Muscle of arm (tissue), 12 donors: ENCODE data around the gene AVL9. TPM values are rescaled to one million over a fixed set of nuclear protein-coding genes. Genes with fewer than 3 reads are reported as not detected.

Source experiments
- DNase-seq: peaks from one replicate; pipeline ENCODE4 v3.0.0-alpha.2; 2013
- polyA plus RNA-seq, 12 donors: library from polyadenylated mRNA; unstranded; fragments of 120-200 nt; gene quantifications; one replicate each; pipeline ENCODE4 v1.2.1, GENCODE V29; 2013; ENCODE audit not compliant: insufficient read length in 12 of 12

AVL9 gene
- polyA plus RNA-seq, 12 donors = 12.9 to 27.1 (median 14.4) TPM; not detected in 1

GRCh38 chr7:32532716-32533115 lies 37.4 kb downstream of the AVL9 start:
- DNase-seq = no peak

- no peak for DNase-seq
These were observed 38.2 kb downstream of the AVL9 start for GRCh38 chr7:32533276-32534029.

- no peak for DNase-seq
These were observed 39.9 kb downstream of the AVL9 start for GRCh38 chr7:32535162-32535702.

DNA sequence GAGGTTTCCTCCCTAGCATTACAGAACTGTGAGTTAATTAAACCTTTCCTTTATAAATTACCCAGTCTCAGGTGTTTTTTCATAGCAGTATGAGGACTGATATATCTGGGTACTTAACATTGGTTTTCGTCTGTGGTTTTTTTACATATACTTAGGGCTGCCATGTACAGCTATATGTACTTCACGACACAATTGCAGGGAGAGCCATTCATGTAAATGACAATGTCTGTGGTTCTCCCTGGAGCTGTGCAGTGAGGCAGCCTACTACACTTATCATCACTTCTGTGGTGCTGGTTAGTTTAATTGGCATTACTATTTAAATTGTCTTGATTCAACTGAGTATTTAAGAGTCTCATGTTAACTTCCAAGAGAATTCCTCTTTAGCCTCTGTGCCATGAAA lies 40.7 kb downstream of the AVL9 start:
- no peak for DNase-seq

- no peak for DNase-seq
These were observed 41.3 kb downstream of the AVL9 start for GRCh38 chr7:32536585-32536984.

DNA sequence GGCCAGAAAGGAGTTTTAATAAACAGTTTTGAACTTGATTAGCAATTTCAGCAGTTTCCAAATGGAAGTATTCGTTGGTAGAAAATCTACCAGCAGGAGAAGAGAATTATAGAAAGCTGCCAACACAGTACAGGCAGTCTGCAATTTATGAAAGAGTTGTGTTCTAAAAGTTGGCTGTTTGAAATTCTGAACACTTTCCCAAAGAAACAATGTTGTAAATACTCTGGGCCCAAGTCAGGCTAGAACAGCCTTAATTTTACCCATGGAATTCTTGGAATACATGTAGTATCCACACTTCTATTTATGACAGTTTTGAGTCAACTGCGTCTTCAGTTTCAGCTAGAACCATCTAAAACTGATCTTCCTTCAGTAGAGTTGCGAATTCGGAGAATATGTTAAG lies 42.5 kb downstream of the AVL9 start:
- no peak for DNase-seq

DNA sequence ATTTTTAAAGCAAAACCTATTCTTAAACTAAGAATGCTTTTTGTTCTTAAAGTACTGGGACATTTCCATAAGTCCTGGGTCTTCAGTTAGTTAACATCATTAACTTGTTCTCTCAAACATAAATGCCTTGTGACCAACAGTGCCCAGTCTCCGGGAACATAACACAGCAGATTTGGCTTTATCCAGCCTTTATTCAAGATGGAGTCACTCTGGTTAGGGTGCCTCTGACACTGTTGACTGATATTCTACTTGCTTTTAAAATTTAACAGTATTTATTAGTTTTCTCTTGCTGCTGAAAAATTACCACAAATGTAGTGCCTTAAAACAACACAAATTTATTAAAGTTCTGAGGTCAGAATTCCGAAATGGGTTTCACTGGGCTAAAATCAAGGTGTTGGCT lies 44.1 kb downstream of the AVL9 start:
- no peak for DNase-seq

DNA sequence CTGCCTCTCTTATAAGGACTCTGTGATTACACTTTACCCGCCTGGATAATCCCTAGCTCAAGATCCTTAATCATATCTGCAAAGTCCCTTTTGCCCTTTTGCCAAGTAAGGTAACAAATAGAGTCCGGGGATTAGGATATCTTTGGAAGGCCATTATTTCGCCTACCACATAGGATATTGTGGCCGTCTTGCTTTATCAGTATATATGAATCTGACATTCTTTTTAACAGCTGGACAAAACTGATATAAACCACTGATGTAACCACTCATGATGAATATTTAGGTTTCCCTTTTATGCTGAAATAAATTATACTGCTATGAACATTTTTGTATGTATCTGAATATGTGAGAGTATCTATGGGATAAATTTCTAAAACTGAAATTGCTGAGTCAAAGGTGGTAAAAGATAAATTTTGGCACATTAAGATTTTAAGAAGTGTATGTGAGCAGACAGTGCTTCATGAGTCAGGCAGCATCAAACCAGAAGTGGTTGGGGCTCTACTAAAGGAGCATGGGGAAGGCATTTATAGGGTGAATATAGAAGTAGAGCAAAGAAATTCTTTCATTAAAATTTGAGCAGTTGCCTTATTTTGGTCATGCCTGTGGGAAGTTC lies 44.7 kb downstream of the AVL9 start:
- DNase-seq = no peak

DNA sequence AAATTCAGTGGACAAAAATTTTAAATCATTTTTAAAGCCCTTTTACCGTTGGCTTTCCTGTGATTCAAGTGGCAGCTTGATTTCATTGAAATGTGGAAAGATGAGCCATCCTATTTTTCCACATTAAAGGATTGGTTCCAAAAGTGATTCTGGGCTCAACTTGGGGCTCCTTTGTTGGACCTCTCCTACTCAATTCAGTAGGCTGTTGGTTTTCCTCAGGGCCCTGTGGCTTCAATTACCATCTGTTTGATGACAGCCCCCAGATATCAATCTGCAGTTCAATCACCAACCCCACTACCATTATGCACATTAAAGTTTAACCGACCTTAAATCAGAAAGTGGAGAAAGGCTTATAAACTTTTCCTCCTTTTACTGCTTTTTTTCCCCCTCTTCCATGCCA lies 47.3 kb downstream of the AVL9 start:
- DNase-seq = no peak

GRCh38 chr7:32559480-32559879 lies 64.2 kb downstream of the AVL9 start:
- no peak for DNase-seq

GRCh38 chr7:32560075-32560474 lies 64.8 kb downstream of the AVL9 start:
- DNase-seq = no peak

DNA sequence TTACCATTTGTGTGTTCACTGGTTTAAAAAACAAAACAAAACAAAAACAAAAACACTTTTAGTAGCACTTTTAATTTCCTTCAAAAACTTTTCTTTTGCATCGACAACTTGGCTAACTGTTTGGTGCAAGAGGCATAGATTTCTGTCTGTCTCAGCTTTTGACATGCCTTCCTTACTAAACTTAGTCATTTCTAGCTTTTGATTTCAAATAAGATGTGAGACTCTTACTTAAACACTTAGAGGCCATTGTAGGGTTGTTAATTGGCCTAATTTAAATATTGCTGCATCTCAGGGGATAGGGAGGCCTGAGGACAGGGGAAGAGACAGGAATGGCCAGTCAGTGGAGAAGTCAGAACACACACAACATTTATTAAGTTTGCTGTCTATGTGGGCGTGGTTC lies 66.3 kb downstream of the AVL9 start:
- DNase-seq = no peak

- peak; percentile 24 for DNase-seq
These were observed 69.3 kb downstream of the AVL9 start for GRCh38 chr7:32564542-32564941.

DNA sequence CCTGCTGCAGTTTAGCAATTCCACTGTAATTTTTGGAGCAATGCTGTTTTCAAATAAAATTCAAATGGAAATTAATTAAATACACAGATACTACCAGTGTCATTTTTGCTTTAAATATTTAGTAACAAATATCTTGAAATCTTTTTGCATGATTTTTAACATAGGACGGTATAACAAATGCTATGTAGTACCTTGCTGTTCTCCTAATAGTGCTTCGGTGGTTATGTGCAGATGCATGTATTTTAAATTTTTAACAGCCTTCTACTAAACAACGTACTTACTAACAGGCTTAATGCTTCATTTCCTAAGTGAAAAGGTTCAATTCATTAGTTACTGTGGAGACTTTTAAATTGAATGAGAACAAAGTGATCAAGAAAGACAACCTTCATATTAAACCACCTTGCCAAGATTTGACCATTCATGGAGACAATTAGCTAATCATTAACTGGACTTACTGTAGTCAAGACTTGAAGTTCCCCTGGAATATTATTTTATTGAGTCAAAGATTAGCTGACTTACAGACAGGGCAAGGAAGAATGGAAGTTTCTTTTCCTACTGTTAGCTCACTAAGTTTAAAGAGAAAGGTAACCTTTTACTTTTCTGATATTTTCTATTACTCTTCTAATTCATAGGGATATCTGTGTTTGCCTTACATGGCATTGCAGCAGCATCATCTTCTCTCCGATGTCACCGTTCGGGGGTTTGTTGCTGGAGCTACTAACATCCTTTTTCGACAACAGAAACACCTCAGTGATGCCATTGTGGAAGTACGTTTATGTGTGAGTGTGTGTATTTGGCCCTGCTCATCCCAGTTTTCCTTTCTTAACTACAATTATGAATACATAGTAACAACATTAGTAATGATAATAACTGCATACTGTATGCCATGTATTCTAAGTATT lies 74.3 kb downstream of the AVL9 start:
- DNase-seq = no peak

- DNase-seq = no peak
These were observed 77.9 kb downstream of the AVL9 start for GRCh38 chr7:32573110-32573687.

- no peak for DNase-seq
These were observed 79.3 kb downstream of the AVL9 start for GRCh38 chr7:32574626-32575025.

DNA sequence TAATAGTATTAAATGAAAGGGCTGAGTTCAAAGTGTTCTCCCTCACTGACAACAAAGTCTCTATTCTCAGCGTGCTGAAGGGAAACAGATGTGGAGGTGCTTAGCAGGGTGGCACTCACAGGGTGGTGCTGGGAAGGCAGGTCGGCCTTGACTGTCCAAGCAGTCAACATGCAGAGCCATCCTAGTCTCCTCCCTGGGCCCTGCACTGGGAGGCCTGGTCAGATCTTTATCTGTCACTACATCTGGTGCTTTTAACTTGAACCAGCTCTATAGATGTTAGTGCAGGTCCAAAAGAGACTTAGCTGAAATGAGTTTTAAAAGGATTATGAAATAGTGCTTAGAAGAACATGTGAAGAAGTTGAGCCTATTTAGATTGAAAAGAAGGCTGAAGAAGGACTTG lies 82.1 kb downstream of the AVL9 start:
- no peak for DNase-seq

DNA sequence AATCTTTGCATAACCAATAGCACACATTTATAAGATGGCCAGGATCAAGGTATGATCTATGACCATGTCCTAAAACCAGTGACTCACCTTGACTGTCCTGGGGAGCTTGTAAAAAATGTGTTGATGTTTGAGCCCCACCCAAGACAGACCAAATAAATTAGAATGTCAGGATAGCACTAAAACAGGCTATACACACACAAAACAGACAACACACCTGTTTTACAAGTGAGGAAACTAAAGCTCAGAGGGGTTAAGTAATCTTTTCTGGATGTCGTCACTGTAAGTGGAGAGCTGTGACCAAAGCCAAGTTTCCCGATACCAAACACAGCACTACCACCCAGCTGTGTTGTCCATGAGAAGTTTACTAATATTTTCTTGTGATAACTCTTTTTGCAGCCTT lies 84.5 kb downstream of the AVL9 start:
- DNase-seq = no peak

DNA sequence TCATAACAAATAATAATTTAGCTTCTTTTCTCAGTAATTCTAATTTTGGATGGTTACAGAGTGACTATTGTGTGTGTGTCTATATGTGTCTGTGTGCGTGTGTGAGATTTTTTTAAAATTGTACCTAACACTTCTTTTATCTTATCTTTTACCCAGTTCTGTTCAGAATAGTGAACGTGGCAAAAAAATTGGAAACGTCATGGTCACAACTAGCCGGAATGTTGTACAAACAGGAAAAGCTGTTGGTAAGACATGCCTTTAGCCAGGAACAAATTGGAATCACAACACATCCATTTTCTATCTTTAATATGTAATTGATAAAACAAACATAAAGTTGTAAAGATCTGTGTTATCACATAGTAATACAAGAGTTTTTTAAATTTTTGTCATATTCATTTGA lies 85.4 kb downstream of the AVL9 start:
- DNase-seq = no peak

DNA sequence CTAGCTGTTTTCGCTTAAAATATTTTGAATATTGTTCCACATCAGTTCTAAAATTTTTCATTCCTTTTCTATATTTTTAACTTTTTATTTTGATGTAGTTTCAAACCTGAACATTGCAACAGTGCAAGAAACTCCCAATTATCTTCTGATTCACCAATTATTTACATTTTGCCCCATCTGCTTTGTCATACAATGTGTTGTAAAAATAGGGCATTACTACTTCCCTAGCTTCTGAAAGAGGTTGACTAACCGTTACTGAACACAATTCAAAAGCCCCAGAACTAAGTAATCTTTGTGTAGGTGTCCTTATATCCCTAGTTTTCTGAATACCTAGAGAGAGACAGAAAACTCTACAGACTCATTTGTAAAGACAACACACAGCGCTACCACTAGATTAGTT lies 86.7 kb downstream of the AVL9 start:
- DNase-seq = no peak

DNA sequence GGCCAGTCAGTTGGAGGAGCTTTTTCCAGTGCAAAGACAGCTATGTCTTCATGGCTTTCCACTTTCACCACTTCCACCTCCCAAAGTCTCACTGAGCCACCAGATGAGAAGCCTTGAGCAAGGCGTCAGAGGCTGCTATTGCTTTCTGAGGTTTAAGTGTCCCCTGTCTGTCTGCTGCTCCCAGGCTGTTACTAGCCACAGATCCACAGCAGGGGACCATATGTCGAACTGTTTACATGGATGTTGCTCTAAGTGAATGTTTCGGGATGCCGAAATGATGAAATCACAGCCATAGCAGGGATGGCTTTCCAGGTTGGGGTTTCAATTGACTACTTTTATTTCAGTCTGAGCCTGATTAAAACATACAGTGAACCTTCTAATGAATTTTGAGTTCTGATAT lies 88.5 kb downstream of the AVL9 start:
- DNase-seq = no peak
